Fibroblast of the conjunctiva (primary cell): ENCODE data around the gene SLC22A14.
"Not testable (repeated sequence)": the region's sequence is repeated elsewhere in the genome, so short reads cannot be mapped to it uniquely, and the experiment has no call there.

Experiments used
- DNase-seq: peaks from one replicate; pipeline ENCODE4 v3.0.0-alpha.2; 2010; ENCODE audit warnings: low read depth

The SLC22A14 gene

GRCh38 chr3:38271553-38271952, 10.5 kb upstream of the SLC22A14 start:
- DNase-seq = no peak

DNA sequence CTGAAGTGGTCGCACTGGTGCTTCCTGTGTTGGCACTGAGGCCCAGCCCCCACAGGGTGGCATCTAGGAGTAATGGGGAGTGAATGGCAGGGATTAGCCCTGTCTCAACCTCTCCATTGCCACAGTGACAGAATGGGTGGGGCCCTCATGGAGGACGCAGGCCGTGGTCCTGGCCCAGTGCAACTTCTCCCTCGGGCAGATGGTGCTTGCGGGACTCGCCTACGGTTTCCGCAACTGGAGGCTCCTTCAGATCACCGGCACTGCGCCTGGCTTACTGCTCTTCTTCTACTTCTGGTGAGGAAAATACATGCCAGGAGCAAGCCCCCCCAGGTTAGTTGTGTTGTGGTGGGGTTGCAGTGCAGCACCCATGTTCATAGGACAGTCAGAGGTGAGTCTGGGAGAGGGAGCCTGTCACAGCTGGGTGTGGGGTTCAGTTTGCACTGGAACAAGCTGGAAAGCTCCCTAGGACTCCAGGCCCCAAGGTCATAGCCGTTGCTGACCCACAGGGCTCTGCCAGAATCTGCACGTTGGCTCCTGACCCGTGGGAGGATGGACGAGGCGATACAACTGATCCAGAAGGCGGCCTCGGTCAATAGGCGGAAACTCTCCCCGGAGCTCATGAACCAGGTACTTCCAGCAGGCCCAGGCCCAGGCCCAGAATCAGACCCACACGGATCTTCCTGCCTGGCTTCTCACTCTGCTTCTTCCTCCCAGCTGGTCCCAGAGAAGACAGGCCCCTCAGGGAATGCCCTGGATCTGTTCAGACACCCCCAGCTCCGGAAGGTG, 7.0 kb upstream of the SLC22A14 start:
- no peak for DNase-seq

- no peak for DNase-seq
Observed at GRCh38 chr3:38275658-38276057, 6.4 kb upstream of the SLC22A14 start.

GRCh38 chr3:38276081-38276916, 5.8 kb upstream of the SLC22A14 start:
- DNase-seq = no peak

- no peak for DNase-seq
Observed at GRCh38 chr3:38276917-38277630, 5.0 kb upstream of the SLC22A14 start.

DNA sequence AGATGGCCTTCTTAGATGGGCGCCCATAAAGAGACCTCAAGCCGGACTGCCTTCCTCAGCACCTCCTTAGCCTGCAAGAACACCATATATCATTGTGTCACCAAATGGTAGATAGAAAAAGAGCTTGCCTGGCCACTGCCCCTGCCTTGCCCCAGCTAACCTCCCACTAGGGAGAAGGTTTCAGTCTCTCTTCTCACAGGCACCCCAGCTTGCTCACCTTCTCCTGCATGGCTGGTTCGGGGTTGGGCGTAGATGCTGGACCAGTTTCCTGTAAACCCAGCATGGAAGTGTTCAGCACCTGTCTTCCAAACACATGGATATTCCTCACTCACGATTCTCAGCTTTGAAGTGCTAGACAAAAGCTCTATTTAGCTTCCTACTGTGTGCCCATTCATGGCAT, 3.3 kb upstream of the SLC22A14 start:
- DNase-seq = no peak

- peak; percentile 65 for DNase-seq
Observed at GRCh38 chr3:38283810-38284755, 2.0 kb downstream of the SLC22A14 start.

GRCh38 chr3:38284756-38285150, 2.7 kb downstream of the SLC22A14 start:
- DNase-seq = no peak

DNA sequence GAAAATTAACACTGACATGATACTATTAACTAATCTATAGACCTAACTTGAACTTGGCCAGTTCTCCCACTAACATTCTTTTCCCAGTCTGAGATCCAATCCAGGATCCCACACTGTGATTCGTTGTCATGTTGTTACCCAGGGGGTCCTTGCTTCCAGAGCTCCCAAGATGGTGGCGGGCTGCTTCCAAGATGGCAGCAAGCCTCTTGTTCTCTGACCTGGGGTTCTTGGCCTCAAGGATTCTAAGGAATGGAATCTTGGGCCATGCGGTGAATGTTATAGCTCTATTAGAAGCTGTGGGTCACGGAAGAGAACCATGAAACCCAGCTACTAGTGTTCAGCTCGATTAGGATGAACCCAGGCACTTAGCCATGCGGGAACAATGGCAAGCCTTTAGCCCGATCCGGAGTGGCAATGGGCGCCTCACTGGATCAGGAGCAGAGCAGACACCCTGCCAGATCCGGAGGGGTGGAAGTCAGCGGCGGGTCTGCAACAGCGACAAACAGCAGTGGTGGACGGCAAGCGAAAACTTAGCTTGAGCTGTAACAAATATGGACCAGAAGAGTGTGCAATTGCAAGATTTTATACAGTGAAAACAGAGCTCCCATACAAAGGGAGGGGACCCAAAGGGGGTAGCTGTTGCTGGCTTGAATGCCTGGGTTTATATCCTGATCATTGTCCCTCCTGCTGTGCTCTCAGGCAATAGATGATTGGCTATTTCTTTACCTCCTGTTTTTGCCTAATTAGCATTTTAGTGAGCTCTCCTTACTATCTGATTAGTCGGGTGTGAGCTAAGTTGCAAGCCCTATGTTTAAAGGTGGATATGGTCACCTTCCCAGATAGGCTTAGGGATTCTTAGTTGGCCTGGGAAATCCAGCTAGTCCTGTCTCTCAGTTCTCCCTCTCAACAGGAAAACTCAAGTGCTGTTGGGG, 7.5 kb downstream of the SLC22A14 start:
- not testable (repeated sequence) for DNase-seq

GRCh38 chr3:38297053-38297452, 15.0 kb downstream of the SLC22A14 start:
- DNase-seq = not testable (repeated sequence)

DNA sequence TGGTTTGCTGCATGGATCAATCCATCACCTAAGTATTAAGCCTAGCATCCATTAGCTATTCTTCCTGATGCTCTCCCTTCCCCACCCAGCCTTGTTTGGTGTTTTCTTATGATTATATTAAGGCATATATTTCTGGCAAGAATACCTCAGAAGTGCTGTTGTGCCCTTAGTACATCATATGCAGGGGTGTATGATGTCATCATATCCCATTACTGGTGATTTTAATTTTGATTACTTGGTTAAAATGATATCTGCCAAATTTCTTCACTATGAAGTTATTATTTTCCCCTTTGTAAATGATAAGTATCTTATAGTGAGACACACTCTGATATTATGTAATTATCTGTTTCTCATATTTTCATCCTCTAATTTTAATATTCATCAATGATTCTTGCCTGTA, 15.4 kb downstream of the SLC22A14 start:
- no peak for DNase-seq

DNA sequence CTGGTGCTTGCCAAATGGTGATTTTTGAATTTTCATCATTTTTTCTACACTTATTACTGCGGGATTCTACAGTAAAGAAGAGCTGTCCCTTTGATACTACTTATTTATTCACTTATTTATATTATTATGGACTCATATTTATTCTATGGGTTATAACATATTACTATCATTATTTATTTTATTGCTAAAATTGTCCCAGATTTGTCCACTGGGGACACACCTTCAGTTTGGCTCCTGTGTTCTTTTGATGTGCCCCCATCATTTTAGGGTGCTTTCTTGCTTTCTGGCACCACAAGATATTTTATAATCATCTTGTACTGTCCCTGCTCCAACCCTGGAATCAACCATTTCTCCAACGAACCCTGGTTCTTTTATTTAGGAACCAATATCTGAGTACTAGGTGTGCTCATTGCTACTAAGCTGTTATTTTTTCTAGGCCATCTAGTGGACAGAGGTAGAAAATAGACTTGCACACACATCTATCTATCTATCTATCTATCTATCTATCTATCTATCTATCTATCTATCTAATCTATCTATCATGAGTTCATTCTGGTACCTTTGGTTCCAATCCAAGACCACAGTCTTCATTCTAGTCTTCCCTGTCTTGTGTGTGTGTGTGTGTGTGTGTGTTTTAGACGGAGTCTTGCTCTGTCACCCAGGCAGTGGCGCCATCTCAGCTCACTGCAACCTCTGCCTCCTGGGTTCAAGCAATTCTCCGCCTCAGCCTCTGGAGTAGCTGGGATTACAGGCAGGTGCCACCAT, 16.0 kb downstream of the SLC22A14 start:
- peak; percentile 12 for DNase-seq

DNA sequence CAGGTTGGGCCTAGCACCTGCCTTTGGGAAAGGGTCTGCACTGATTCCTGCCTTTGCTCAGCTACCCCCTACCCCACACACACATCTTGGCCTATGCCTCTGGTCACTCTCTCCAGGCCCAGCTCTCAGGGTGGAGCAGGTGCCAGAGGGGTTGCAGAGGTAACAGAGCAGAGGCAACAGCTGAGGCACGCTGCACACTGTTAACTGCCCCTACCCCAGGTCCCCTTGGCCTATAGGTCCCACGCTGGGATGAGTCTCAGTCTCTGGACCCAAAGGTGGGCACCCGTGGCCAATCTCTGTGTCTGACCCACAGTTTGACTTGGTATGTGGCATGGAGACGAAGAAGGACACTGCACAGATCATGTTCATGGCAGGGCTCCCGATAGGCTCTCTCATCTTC, 24.8 kb downstream of the SLC22A14 start:
- no peak for DNase-seq

DNA sequence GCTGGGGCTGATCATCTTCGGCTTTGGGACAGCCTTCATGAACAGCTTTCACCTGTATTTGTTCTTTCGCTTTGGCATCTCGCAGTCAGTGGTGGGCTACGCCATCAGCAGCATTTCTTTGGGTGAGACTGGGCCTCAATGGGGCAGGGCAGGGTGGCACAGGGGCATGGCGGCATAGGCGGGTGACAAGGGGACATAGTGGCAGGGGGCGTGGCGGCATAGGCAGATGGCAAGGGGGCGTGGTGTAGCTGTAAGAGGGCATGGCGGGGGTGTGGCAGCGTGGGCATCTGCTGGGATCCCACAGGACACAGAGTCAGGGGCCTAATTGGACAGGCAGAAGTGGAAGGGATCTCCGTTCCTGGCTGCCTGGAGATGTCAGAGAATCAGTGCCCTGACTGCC, 25.5 kb downstream of the SLC22A14 start:
- no peak for DNase-seq

DNA sequence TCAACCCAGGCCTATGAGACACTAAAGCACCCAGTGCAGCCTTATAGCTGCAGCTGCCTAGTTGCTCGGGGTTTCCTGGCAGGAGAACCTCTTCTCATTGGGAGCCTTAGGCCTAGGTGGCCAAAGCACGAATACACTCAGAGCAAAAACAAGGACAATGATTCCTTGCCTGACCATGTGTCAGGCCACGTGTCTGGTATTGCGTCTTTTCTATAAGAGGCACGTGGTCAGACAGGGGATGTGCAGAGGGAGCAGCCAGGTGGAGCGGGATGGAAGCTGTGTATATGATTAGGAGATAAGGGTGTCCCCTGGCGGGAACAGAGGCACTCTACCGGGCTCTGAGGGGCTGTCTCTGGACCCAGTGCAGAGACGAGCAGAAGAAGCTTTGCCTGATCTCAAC, 26.4 kb downstream of the SLC22A14 start:
- no peak for DNase-seq

DNA sequence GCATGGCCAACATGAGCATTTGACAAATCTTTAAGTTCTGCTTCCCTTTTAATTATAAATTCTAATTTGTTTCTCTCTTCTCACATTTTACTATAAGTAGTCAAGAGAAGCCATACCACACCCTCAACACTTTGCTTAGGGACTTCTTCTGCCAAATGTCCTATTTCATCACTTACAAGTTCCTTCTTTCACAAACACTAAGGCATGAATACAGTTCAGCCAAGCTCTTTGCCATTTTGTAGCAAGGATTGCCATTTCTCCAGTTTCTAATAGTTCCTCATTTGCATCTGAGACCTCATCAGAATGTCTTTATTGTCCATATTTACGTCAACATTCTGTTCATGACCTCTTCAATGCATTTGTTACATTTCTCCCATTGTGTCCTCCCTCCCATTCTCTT, 29.4 kb downstream of the SLC22A14 start:
- DNase-seq = no peak

DNA sequence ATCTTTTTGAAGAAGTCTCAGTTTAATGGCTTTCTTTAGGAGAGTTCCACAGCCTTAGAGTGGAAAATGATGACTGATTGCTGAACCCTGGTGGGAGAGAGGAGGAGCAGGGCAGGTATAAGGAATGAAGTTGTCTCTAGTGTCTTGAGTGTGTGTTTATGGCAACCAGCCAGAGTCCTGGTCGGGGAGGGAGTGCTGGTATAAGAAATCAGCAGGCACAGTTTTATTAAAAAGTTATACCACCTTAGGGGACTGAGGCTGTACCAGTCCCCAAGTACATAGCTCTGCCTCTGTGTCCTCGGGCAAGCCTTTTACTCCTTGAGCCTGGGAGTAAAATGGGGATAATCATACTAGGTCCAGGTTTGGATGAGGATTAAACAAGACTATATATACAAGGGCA, 29.8 kb downstream of the SLC22A14 start:
- DNase-seq = no peak

- no peak for DNase-seq
Observed at GRCh38 chr3:38312356-38312755, 30.3 kb downstream of the SLC22A14 start.

- no peak for DNase-seq
Observed at GRCh38 chr3:38313263-38313662, 31.2 kb downstream of the SLC22A14 start.

DNA sequence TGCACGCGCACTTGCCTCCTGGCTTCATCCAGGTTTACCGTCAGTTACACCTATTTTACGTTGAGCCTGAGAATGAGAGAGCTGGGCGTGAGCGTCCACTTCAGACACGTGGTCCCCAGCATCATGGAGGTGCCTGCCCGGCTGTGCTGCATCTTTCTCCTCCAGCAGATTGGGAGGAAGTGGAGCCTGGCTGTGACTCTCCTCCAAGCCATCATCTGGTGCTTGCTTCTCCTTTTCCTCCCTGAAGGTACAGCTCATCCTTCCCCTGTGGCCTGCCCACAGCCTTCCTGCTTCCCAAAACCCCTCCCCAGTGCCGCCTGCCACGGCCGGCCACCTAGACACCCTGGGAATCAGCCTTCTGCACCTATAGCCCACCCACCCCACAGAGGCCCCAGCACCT, 31.6 kb downstream of the SLC22A14 start:
- DNase-seq = no peak
